ENCODE results near the gene STX17.
"Not testable (repeated sequence)": the region's sequence is repeated elsewhere in the genome, so short reads cannot be mapped to it uniquely, and the experiment has no call there.

Gene STX17

DNA sequence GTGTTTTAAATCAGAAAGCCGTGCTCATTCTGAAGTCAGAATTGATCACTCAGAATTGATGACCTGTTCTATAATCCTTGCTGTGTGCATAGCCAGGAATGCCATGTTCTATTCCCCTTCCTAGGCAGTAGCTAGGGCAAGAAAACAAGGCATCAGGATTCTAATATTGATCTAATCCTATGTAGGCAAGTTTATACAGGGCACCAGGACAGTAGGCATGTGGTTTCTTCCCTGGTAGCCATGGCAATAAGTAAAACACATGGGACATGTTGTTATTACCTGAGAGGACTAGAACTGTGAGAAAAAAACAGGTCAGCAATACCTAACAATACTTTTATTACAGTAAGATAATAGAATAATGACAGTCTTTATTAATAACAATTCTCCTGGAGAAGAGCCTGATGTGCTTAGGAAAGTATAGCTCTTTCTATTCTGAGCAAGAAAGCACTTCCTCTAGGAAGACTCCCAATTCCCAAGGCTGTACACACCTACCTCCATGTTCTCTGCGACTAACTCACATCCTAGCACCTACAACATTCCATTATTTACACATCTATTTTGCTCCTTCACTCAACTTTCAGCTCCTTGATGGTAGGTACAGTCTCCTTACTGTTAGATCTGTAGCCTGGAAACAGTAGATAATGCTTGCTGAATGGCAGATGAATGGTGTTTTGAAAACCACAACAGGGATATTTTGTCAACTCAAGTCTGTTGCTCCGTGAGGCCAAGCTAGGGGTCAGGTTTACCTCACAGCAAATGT lies 70.8 kb downstream of the STX17 start:
- no peak for DNase-seq

DNA sequence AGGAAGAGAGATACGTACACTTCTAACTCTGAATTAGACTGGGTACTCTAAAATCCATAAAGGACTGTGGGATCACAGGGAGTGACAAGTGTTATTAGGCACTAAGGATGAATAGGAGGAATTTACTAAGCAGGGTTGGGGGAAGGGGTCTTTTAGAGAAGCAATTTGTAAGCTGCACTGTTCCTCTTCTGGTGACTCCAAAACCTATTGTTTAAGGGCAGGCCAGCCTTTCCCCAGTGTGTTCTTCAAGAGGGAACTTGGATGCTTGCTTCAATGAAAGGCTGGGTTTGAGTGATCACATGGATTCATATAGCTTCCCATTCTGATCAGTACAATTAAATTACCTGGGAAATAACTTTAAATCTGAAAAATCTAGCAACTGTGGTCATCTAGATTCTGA lies 71.8 kb downstream of the STX17 start:
- no peak for DNase-seq

DNA sequence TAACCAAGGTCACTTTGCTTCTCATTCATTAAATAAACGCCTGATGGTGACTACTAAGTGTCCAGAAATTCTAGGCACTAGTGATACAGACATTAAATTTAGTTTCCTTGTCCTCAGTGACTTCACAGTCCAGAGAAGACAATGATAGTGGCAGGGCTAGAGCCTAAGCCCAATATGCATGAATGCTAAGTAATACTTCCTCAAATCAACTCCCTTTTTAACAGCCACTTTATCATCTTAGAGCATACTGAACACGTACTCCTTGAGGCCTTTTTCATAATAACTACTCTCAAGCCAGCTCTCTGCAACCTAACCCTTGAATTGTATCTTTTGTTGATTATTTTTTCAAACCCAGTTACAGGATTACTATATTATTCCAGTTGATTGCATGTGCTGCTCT lies 74.1 kb downstream of the STX17 start:
- no peak for DNase-seq

DNA sequence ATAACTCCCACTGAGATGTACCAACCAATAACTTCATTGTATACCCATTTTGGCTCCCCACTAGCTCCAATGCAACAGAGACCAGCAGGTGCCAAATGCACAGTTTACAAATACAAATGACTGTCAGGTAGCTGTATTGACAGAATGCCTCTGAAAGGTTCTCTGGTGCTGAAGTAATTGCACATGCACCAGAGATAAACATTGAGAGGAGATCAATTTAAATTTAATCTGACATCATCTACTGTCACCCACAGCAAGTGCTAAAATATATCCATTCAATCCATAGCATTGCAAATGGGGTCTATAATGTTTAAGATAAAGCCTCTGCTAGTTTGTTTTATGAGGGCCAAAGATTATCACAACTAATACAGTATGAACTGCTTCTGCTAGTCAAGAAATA lies 80.2 kb downstream of the STX17 start:
- no peak for DNase-seq

DNA sequence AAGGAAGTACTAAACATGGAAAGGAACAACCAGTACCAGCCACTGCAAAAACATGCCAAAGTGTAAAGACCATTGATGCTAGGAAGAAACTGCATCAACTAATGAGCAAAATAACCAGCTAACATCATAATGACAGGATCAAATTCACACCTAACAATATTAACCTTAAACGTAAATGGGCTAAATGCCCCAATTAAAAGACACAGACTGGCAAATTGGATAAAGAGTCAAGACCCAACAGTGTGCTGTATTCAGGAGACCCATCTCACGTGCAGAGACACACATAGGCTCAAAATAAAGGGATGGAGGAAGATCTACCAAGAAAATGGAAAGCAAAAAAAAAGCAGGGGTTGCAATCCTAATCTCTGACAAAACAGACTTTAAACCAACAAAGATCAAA lies 84.1 kb downstream of the STX17 start:
- not testable (repeated sequence) for DNase-seq

DNA sequence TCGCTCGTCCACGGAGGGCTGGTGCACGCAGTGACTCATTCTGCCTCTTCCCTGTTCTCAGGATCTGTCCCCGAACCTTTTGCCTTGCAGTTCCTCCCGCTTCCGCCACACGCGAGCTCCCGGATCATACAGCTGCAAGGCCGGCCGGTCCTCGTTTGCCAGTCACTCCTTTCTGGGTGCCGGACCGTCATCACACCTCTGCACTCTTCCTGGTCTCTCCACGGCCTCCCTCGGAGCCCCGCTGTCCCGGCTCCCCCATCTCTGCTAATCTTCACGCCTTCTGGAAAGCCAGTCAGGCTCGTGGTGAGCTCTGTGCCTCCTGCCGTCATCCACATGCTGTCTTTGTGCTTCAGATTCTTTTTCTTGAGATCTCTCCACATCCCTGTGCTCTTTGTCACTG lies 91.8 kb downstream of the STX17 start:
- DNase-seq, result peak; percentile 75

DNA sequence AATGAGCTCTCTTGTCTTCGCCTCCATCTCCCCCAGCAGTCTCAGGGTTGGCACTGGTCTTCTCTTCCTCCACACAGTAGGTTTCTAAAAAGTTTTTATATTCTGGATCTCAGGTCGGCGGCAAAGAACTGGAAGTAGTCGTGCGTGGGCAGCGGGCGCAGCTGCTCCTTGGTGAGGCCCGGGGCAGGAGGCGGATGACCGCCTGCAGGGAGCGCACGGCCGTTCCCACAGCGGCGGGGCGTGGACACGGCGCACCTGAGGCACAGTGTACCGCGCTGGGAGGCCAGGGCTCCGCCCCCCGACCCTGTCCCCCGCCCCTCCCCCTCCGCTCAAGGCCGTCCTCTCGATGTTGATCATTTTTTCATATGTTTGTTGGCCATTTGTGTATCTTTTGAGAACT lies 92.4 kb downstream of the STX17 start:
- DNase-seq, result no peak

DNA sequence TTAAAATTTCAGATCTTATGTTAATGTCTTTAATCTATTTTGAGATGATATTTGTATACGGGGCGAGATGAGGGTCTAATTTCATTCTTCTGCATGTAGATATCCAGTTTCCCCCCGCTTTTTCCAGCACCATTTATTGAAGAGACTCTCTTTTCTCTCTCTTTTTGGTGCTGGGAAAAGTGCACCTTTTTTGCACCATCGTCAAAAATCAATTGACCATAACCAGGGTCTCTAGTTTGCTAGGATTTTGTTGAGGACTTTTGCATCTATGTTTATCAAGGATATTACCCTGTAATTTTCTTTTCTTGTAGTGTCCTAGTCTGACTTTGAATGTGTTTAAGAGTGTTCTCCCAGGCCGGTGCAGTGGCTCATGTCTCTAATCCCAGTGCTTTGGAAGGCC lies 93.3 kb downstream of the STX17 start:
- no peak for DNase-seq

DNA sequence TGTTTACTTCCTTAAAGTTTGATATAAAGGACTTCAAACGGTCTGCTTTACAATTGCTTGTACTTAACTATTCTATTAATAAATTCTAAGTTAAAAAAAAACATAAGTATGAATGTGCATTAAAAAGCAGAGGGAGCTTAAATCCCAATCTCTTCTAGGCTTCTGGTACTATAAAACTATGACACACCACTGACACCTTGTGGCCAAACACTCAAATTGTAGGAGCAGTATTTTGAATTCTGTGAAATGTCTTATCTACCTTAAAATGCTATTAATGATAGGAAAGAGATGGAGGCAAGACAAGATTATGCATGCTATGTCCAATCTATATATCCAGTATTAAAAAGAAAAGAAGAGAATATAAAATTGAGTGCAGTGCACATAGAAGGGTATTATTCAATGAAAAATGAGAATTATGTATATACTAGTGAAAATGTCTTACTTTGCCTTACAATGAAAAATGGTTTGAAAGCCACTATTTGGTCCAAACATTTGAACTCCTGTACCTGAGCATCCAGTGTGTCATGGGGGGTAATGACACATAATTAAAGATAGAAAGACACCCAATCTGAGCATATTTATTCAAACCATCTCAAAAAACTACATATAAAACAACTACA lies 104.7 kb downstream of the STX17 start:
- peak; percentile 54 for DNase-seq

DNA sequence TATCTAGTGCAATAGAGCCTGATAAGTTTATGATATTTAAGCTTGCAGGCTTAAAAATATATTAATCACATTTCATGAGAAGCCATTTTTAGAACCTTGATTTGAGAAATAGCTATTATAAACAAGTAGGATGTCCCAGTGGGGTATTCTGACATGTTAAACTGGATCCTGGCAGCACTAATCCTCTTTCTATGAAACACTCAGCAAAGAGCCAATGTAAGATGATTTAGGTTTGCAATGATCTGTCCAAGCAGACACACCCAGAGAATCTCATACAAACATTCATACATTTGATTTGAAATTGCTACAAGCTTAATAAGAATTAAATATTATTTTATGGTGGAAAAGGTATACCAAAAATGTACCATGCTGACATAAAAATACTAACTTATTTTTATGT lies 105.8 kb downstream of the STX17 start:
- DNase-seq, result no peak

DNA sequence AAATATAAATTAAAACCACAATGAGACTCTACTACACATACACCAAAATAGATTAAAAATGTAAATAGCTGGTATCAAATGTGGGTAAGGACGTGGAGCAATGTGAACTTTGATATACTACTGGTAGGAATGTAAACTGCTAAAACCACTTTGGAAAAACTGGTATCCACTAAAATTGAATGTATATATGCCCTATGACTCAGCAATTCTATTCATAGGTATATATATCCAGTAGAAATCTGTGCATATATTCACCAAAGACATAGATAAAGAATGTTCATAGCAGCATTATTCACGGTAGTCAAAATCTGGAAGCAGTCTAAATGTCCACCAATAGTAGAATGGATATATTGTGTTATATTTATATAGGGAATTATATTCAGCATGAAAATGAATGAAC lies 107.1 kb downstream of the STX17 start:
- no peak for DNase-seq

DNA sequence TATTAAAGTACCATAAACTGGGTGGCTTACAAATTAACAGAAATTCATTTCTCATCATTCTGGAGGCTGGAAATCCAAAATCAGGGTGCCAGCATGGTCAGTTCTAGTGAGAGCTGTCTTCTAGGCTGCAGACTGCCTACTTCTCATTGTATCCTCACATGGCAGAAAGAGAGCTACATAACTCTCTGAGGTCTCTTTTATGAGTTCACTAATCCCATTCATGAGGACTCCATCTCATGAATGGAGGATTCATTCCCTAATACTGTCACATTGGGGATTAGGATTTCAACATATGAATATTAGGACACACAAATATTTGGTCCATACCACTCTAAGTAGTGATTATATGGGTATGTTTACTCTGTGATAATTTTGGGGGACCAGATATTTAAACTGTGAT lies 108.4 kb downstream of the STX17 start:
- DNase-seq, result no peak

DNA sequence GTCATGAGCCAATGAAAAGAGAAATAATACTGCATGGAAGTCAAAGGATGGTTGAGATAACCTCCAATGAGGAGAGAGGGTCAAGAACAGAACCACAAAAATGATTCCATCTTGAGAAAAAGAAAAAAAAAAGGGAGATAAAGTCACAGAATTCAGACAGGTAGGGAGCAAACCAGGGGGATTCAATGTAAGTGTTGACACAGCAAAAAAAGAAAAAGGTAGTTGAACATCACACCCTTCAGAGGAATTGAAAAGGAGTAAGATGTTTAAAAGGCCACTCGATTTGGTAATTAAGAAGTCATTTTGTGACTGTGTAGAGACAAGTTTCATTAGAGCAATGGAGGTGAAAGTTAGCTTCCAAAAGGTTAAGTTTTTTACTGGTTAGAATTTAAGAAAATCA lies 113.1 kb downstream of the STX17 start:
- no peak for DNase-seq
